ENCODE results near the gene EEF2. TPM values are rescaled to one million over a fixed set of nuclear protein-coding genes. Genes with fewer than 3 reads are reported as not detected.
"Not testable (repeated sequence)": the region's sequence is repeated elsewhere in the genome, so short reads cannot be mapped to it uniquely, and the experiment has no call there.

The EEF2 gene
- total RNA-seq, 1 experiment from 2014 or later: 3,126 TPM

DNA sequence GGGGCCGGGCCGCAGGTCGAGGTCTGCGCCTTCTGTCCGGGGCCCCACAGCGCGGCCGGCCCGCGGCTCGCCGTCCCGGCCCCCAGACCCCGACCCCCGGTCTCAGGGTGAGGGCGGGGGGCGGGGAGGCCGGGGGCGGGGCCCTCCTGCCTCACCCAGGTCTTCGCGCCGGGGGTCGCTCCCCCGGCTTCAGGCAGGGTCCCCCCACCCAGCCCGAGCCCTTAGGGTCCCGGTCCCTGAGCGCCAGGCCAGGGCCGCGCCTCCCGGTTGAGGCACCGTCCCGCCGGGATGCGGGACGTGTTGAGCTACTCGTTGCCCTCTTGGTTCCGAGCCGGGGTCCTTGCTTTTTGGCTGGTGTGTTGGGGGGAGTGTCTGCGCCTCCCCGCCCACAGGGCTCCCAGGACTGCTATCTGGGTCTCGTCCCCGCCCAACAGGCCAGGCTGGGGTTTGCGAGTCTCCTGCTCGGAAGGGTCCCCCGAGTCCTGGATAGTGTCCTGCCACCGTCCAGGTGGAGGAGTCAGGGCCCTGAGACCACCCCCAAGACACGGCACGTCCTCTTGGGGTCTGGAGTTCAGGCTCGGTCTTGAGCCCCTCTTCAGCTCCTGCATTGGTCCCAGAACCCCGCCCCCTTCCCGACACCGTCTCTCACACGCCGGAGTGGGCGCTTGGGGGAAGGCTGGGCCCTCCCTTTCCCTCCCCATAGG, 22.7 kb upstream of the EEF2 start:
- intact Hi-C loops (cut with micrococcal nuclease): loop anchor here (2.0 to 5.0 kb wide), 2 partner anchors 17 to 44 kb away; no protein-coding TSS in a partner anchor
- Mint-ChIP-seq H3K27ac (ENCODE audit: low read depth, unreplicated experiment) (peak overlapping the region; percentile 90), H3K27me3 (ENCODE audit: insufficient read depth, unreplicated experiment) (no peaks in the 10 kb centered on the region), H3K4me3 (ENCODE audit: unreplicated experiment) (peak overlapping the region; percentile 83), H3K4me1 (ENCODE audit: insufficient read depth, unreplicated experiment) (peaks cover 17% of the 10 kb centered on the region), H3K9me3 (ENCODE audit: unreplicated experiment) (no peaks in the 10 kb centered on the region), H3K36me3 (ENCODE audit: insufficient read depth, unreplicated experiment) (peaks cover 7% of the 10 kb centered on the region)
- CTCF ChIA-PET: interaction anchor here (1.1 to 1.8 kb wide), 2 partner anchors 18 to 20 kb away, joined by 4 to 13 read pairs; no protein-coding TSS in a partner anchor
- TF ChIP-seq, protein P1, sequence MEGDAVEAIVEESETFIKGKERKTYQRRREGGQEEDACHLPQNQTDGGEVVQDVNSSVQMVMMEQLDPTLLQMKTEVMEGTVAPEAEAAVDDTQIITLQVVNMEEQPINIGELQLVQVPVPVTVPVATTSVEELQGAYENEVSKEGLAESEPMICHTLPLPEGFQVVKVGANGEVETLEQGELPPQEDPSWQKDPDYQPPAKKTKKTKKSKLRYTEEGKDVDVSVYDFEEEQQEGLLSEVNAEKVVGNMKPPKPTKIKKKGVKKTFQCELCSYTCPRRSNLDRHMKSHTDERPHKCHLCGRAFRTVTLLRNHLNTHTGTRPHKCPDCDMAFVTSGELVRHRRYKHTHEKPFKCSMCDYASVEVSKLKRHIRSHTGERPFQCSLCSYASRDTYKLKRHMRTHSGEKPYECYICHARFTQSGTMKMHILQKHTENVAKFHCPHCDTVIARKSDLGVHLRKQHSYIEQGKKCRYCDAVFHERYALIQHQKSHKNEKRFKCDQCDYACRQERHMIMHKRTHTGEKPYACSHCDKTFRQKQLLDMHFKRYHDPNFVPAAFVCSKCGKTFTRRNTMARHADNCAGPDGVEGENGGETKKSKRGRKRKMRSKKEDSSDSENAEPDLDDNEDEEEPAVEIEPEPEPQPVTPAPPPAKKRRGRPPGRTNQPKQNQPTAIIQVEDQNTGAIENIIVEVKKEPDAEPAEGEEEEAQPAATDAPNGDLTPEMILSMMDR (IDR thresholded peaks at IDR 0.05; ENCODE audit: unreplicated experiment): no peak
- POLR2A ChIA-PET: interaction anchor here (0.6 to 4.8 kb wide), 16 partner anchors 9 to 330 kb away, joined by 3 to 46 read pairs (median 4); partner anchors contain the start of genes DAPK3, EEF2, MRPL54 and YJU2
- DNase-seq (ENCODE audit: unreplicated experiment): peak; percentile 14
- BruUV-seq (replicated peaks): no TSS peak

DNA sequence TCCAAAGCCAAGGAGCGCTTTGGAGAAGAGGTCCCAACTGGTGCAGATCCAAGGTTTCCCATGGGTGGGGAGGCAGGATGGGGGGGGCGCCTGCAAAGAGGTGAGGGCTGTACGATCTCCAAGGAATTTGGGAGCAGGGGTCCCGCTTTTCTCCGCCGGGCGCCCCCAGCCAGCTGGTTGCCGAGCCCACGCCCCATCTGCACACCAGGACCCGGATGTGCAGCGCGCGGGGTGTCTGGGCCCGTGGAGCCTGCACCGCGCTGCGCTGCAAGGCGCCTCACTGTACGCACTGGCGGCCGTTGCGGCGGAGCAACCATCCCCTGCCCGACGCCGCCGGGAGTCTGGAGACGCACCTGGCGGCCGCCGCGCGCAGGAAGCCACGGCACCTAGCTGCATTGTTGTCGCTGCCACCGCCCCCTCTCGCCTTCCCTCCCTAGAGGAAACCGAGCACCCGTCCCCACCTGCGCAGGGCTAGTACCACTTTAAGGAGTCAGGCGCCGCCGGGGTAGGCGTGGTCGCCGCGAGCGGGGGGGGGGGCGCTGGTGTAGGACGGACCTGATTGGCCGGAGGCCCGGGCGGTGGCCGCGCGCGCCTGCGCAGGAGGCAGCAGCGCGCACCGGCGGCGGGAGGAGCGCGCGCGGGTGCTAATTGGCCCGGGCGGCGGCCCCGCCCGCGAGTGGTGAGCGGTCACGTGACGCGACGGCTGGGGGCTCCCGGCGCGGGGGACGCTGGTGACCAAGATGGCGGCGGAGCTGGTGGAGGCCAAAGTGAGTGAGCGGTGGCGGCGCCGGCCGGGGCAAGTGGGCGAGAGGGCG, 22.0 kb upstream of the EEF2 start, which contains the start of gene PIAS4:
TSS of gene PIAS4 (plus strand) at position 716 of the 815 bp plus-strand sequence. CDS start at position 741, 25 bp downstream.
- Mint-ChIP-seq H3K27ac (ENCODE audit: low read depth, unreplicated experiment) (peak within 1 kb of the TSS; percentile 90), H3K4me3 (ENCODE audit: unreplicated experiment) (peak within 1 kb of the TSS; percentile 83), H3K27me3 (ENCODE audit: insufficient read depth, unreplicated experiment) (no peaks in the 10 kb centered on the region), H3K36me3 (ENCODE audit: insufficient read depth, unreplicated experiment) (peaks cover 7% of the 10 kb centered on the region), H3K9me3 (ENCODE audit: unreplicated experiment) (no peaks in the 10 kb centered on the region), H3K4me1 (ENCODE audit: insufficient read depth, unreplicated experiment) (peaks cover 17% of the 10 kb centered on the region)
- TF ChIP-seq, protein P1 (IDR thresholded peaks at IDR 0.05; ENCODE audit: unreplicated experiment): no peak
- intact Hi-C loops (cut with micrococcal nuclease): loop anchor here (2.0 to 5.0 kb wide), 2 partner anchors 16 to 45 kb away; no protein-coding TSS in a partner anchor
- ChIA-PET POLR2A (interaction anchor here (0.6 to 4.8 kb wide), 20 partner anchors 10 to 336 kb away, joined by 3 to 46 read pairs (median 4); partner anchors contain the start of genes DAPK3, EEF2, MRPL54 and YJU2), CTCF (interaction anchor here (0.7 to 1.8 kb wide), 4 partner anchors 17 to 28 kb away, joined by 3 to 13 read pairs (median 4); partner anchors contain the start of gene EEF2)
- BruUV-seq (replicated peaks): no TSS peak
- DNase-seq (ENCODE audit: unreplicated experiment): peak; percentile 95

DNA sequence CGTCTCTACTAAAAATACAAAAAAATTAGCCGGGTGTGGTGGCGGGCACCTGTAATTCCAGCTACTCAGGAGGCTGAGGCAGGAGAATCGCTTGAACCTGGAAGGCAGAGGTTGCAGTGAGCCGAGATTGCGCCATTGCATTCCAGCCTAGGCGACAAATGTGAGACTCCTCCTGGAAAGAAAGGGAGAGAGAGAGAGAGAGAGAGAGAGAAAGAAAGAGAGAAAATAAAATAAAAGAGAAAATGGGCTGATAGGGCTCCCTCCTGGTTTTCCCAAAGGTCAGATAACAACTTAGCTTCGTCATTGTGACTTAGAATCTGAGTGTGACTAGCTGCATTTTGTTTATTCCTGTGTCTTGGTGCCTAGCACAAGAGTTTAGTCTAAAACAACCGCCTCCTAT, 20.2 kb upstream of the EEF2 start:
- H3K36me3 Mint-ChIP-seq (ENCODE audit: insufficient read depth, unreplicated experiment); H3K27ac Mint-ChIP-seq (ENCODE audit: low read depth, unreplicated experiment); H3K9me3 Mint-ChIP-seq (ENCODE audit: unreplicated experiment); BruUV-seq (replicated peaks); H3K27me3 Mint-ChIP-seq (ENCODE audit: insufficient read depth, unreplicated experiment); H3K4me3 Mint-ChIP-seq (ENCODE audit: unreplicated experiment); DNase-seq (ENCODE audit: unreplicated experiment): not testable (repeated sequence)
- ChIA-PET CTCF (interaction anchor here (0.7 to 1.8 kb wide), 2 partner anchors 18 to 20 kb away, joined by 3 to 5 read pairs; partner anchors contain the start of gene EEF2), POLR2A (interaction anchor here (0.5 to 4.8 kb wide), 8 partner anchors 9 to 466 kb away, joined by 3 to 46 read pairs (median 3); partner anchors contain the start of gene EEF2)
- intact Hi-C loops (cut with micrococcal nuclease): loop anchor here (5.0 kb wide), 1 partner anchor 47 kb away; no protein-coding TSS in a partner anchor
- peaks cover 13% of the 10 kb centered on the region for H3K4me1 Mint-ChIP-seq (ENCODE audit: insufficient read depth, unreplicated experiment)

DNA sequence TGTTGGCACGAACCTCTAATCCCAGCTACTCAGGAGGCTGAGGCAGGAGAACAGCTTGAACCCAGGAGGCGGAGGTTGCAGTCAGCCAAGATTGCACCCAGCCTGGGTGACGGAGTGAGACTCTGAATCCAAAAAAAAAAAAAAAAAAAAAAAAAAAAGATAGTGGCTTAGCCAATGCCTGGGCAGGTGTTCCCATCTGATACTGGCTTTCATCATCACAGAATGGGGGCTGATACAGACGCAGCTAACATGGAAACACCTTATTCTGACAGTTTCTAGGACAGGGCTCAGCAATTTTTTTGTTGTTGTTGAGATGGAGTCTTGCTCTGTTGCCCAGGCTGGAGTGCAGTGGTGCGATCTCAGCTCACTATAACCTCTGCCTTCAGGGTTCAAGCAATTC, 15.5 kb upstream of the EEF2 start:
- intact Hi-C loops (cut with micrococcal nuclease); H3K9me3 Mint-ChIP-seq (ENCODE audit: unreplicated experiment); H3K4me3 Mint-ChIP-seq (ENCODE audit: unreplicated experiment); H3K27ac Mint-ChIP-seq (ENCODE audit: low read depth, unreplicated experiment); H3K36me3 Mint-ChIP-seq (ENCODE audit: insufficient read depth, unreplicated experiment); H3K27me3 Mint-ChIP-seq (ENCODE audit: insufficient read depth, unreplicated experiment); BruUV-seq (replicated peaks); H3K4me1 Mint-ChIP-seq (ENCODE audit: insufficient read depth, unreplicated experiment); DNase-seq (ENCODE audit: unreplicated experiment): not testable (repeated sequence)
- CTCF ChIA-PET: interaction anchor here (0.6 kb wide), 1 partner anchor 141 kb away, joined by 3 read pairs; no protein-coding TSS in a partner anchor
- POLR2A ChIA-PET: interaction anchor here (0.8 to 1.7 kb wide), 2 partner anchors 10 to 17 kb away, joined by 4 to 5 read pairs; no protein-coding TSS in a partner anchor

DNA sequence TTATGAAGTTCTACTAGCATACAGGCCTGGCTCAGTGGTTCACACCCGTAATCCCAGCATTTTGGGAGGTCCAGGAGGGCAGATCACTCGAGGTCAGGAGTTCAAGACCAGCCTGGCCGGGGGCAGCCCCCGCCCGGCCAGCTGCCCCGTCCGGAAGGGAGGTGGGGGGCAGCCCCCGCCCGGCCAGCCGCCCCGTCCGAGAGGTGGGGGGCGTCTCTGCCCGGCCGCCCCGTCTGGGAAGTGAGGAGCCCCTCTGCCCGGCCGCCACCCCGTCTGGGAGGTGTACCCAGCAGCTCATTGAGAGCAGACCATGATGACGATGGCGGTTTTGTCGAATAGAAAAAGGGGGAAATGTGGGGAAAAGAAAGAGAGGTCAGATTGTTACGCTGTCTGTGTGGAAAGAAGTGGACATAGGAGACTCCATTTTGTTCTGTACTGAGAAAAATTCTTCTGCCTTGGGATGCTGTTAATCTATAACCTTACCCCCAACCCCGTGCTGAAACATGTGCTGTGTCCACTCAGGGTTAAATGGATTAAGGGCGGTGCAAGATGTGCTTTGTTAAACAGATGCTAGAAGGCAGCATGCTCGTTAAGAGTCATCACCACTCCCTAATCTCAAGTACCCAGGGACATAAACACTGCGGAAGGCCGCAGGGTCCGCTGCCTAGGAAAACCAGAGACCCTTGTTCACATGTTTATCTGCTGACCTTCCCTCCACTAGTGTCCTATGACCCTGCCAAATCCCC, 13.6 kb upstream of the EEF2 start:
- DNase-seq (ENCODE audit: unreplicated experiment); CTCF ChIA-PET; H3K4me1 Mint-ChIP-seq (ENCODE audit: insufficient read depth, unreplicated experiment); H3K27ac Mint-ChIP-seq (ENCODE audit: low read depth, unreplicated experiment); H3K9me3 Mint-ChIP-seq (ENCODE audit: unreplicated experiment); intact Hi-C loops (cut with micrococcal nuclease); POLR2A ChIA-PET; H3K36me3 Mint-ChIP-seq (ENCODE audit: insufficient read depth, unreplicated experiment); BruUV-seq (replicated peaks); H3K4me3 Mint-ChIP-seq (ENCODE audit: unreplicated experiment); H3K27me3 Mint-ChIP-seq (ENCODE audit: insufficient read depth, unreplicated experiment): not testable (repeated sequence)

Data from MCF 10A (cell line).